GM12878 (cell line): ENCODE results near the gene GRIPAP1. TPM values are rescaled to one million over a fixed set of nuclear protein-coding genes. Genes with fewer than 3 reads are reported as not detected.

ENCODE experiments used
- ATAC-seq: fragments of 200-7000 bp; cut with Tn5 transposase; 3 replicates; pipeline ENCODE4 v1.9.1; 2020; ENCODE audit warnings: mild to moderate bottlenecking, moderate library complexity
- BruUV-seq: library from RNA; stranded (reverse); fragments of 400-500 nt; replicated peaks from 2 replicates; lab custom pipeline; 2021; lab: Mats Ljungman, UMichigan
- CTCF ChIA-PET: fragments of 300-600 bp; sonication (Branson Sonifier 250); formaldehyde crosslinking; extraction: SDS; loops from one replicate; lab custom pipeline; 2021; ENCODE audit warnings: inconsistent platforms; lab: Yijun Ruan, JAX
- POLR2A ChIA-PET: fragments of 350-600 bp; formaldehyde crosslinking; extraction: SDS; loops from one replicate; lab custom pipeline; 2021; ENCODE audit warnings: inconsistent platforms; lab: Charles Lee
- RAD21 ChIA-PET: fragments of 300-600 bp; sonication (Branson Sonifier 250); formaldehyde crosslinking; loops from one replicate; lab custom pipeline; 2023; ENCODE audit warnings: antibody characterized with exemption; ENCODE audit not compliant: unreplicated experiment; lab: Charles Lee
- SMC1A ChIA-PET: fragments of 300-600 bp; sonication (Branson Sonifier 250); formaldehyde crosslinking; loops from one replicate; lab custom pipeline; 2023; ENCODE audit not compliant: unreplicated experiment, uncharacterized antibody; lab: Charles Lee
- DNase-seq: peaks from one replicate; pipeline ENCODE4 v3.0.0-alpha.2; 2011; ENCODE audit warnings: low read depth, low spot score
- FAIRE-seq: peaks from 3 replicates; lab custom pipeline; 2011; peaks lifted over from hg19 to GRCh38; lab: Jason Lieb, UNC
- H2AFZ ChIP-seq: 2 replicates; pipeline ENCODE4 v1.6.0; 2011; ENCODE audit warnings: low read depth, low read length, control low read depth; ENCODE audit not compliant: control insufficient read depth
- H3K27ac ChIP-seq: 2 replicates; pipeline ENCODE4 v1.5.1; 2011; ENCODE audit warnings: control low read depth; ENCODE audit not compliant: control insufficient read depth, insufficient read depth
- H3K27me3 ChIP-seq, 2 experiments: replicated peaks in 1 of 2; 2 replicates each; pipeline versions ENCODE4 v1.6.0 to v1.6.1; 2011; ENCODE audit warnings: low read length in 1 of 2; ENCODE audit not compliant: control insufficient read depth in 2 of 2, insufficient read depth in 2 of 2
- H3K36me3 ChIP-seq, 2 experiments: 2 replicates each; pipeline ENCODE4 v1.5.1; 2011; ENCODE audit warnings: low read length in 1 of 2; ENCODE audit not compliant: control insufficient read depth in 2 of 2, insufficient read depth in 2 of 2
- H3K4me1 ChIP-seq: 2 replicates; pipeline ENCODE4 v1.6.1; 2011; ENCODE audit warnings: mild to moderate bottlenecking, low read length, moderate library complexity, mixed read lengths; ENCODE audit not compliant: control insufficient read depth, insufficient read depth
- H3K4me2 ChIP-seq: 2 replicates; pipeline ENCODE4 v1.6.0; 2011; ENCODE audit warnings: control low read depth; ENCODE audit not compliant: control insufficient read depth, insufficient read depth
- H3K4me3 ChIP-seq: fragments of 200-600 bp; sonication (generic); 2 replicates; pipeline ENCODE4 v1.5.1; 2016
- H3K79me2 ChIP-seq: 2 replicates; pipeline ENCODE4 v1.6.0; 2011; ENCODE audit warnings: low read length; ENCODE audit not compliant: control insufficient read depth, insufficient read depth
- H3K9ac ChIP-seq: 2 replicates; pipeline ENCODE4 v1.8.0; 2011; ENCODE audit warnings: low read length, control low read depth, mixed read lengths; ENCODE audit not compliant: control insufficient read depth, insufficient read depth
- H3K9me3 ChIP-seq: replicated peaks from 3 replicates; pipeline ENCODE4 v1.5.1; 2011; ENCODE audit warnings: mild to moderate bottlenecking, low read length; ENCODE audit not compliant: control insufficient read depth, insufficient read depth
- H4K20me1 ChIP-seq: 2 replicates; pipeline ENCODE4 v1.6.0; 2011; ENCODE audit not compliant: control insufficient read depth, insufficient read depth
- IRF5 ChIP-seq: fragments of 450-650 bp; IDR thresholded peaks from 2 replicates; pipeline ENCODE4 v1.6.1; 2017; ENCODE audit warnings: borderline replicate concordance
- MAX ChIP-seq: IDR thresholded peaks from 2 replicates; pipeline ENCODE4 v1.6.1; 2012; ENCODE audit warnings: low read depth, low read length, improper control_type of control experiment
- MTA2 ChIP-seq: fragments of 450-650 bp; IDR thresholded peaks from 2 replicates; pipeline ENCODE4 v1.6.1; 2016; ENCODE audit warnings: low read depth, mild to moderate bottlenecking, moderate library complexity
- ZBED1 ChIP-seq: IDR thresholded peaks from 2 replicates; pipeline ENCODE4 v1.6.1; 2016; ENCODE audit warnings: borderline replicate concordance
- WGBS: methylation state at CpG from one replicate; pipeline ENCODE4 v1.1.6; 2016; ENCODE audit warnings: low lambda C conversion rate; ENCODE audit not compliant: insufficient replicate concordance, insufficient coverage; ENCODE audit errors: missing lambda C conversion rate; 5-methylcytosine and 5-hydroxymethylcytosine counted together
- in situ Hi-C: fragments of 300-500 bp; cut with MboI; formaldehyde crosslinking; loops from 9 replicates; pipeline ENCODE4 v1.14.3; 2018; ENCODE audit warnings: mixed read lengths
- intact Hi-C: fragments of 100-400 bp; cut with micrococcal nuclease; formaldehyde crosslinking; loops from one replicate; pipeline ENCODE4 v1.14.2; 2022; ENCODE audit not compliant: unreplicated experiment
- polyA plus RNA-seq, 11 experiments: library from polyadenylated mRNA; depleted of rRNA in 4 of 11; unstranded in 6 of 11; stranded (reverse) in 5 of 11; fragments of >200 nt; fragmentation: Nextera tagmentation in 4 of 11; fragmentation: Illumina TruSeq in 1 of 11; extraction: Ambion mirVana in 4 of 11; extraction: Trizol in 1 of 11; gene quantifications; 1 replicate in 1 of 11; 2 replicates in 10 of 11; pipeline versions ENCODE4 v1.2.1 to v1.2.3, GENCODE V29; 2011 to 2016; ENCODE audit warnings: inconsistent platforms in 2 of 11, missing spikeins in 2 of 11, low read depth in 1 of 11
- total RNA-seq, 4 experiments: library from RNA; depleted of rRNA in 3 of 4; stranded (reverse); fragments of >200 nt in 3 of 4; fragmentation: Illumina TruSeq in 1 of 4; extraction: Trizol in 1 of 4; gene quantifications; 2 replicates each; pipeline versions ENCODE4 v1.2.1 to v1.2.3, GENCODE V29; 2013 to 2021
- TF ChIP-seq, protein P1 (sequence below): fragments of 450-650 bp; conservative IDR thresholded peaks from 2 replicates; pipeline ENCODE4 v1.6.1; 2017; ENCODE audit warnings: mild to moderate bottlenecking, moderate library complexity
- TF ChIP-seq, protein P2 (sequence below): fragments of 450-650 bp; formaldehyde crosslinking; IDR thresholded peaks from 2 replicates; pipeline ENCODE4 v1.4.0; 2020; ENCODE audit warnings: mild to moderate bottlenecking, moderate library complexity

Gene GRIPAP1
- total and polyA plus RNA-seq, 10 of the 15 experiments (the other 5 are each of a cell fraction or from before 2014, with no cell fraction given), result 4.2 to 44.7 (median 25.8) TPM

- intact Hi-C loops (no loop called here), in situ Hi-C loops (loop anchor here (5.0 kb wide), 1 partner anchor 74 kb away; the partner anchor contains the start of gene TFE3)
- no peaks in the 10 kb centered on the region for H3K79me2 ChIP-seq
- H3K27me3 ChIP-seq, result no peaks in the 10 kb centered on the region
- ChIA-PET POLR2A (no interaction called here), CTCF (no interaction called here), SMC1A (no interaction called here), RAD21 (interaction anchor here (1.4 kb wide), 1 partner anchor 9 kb away, joined by 3 read pairs; no protein-coding TSS in a partner anchor)
- BruUV-seq, result no TSS peak
- WGBS, result 38% methylated on average over 1 of the region's 1 CpG
- DNase-seq (no peak), ATAC-seq (no peak), FAIRE-seq (no peak)
- H3K9me3 ChIP-seq, result no peaks in the 10 kb centered on the region; the same call in 2 of the 3 replicates
- H3K9ac ChIP-seq, result no peak overlapping the region
- peaks cover 9% of the 10 kb centered on the region for H3K4me1 ChIP-seq
- H4K20me1 ChIP-seq, result no peaks in the 10 kb centered on the region
- H2AFZ ChIP-seq, result no peak overlapping the region
- H3K27ac ChIP-seq, result no peak overlapping the region
- no peaks in the 10 kb centered on the region; a peak in 1 of 4 replicates for H3K36me3 ChIP-seq
- no peak overlapping the region for H3K4me3 ChIP-seq
- TF ChIP-seq IRF5 (no peak), MAX (no peak), ZBED1 (no peak), MTA2 (no peak)
- TF ChIP-seq, protein P1, sequence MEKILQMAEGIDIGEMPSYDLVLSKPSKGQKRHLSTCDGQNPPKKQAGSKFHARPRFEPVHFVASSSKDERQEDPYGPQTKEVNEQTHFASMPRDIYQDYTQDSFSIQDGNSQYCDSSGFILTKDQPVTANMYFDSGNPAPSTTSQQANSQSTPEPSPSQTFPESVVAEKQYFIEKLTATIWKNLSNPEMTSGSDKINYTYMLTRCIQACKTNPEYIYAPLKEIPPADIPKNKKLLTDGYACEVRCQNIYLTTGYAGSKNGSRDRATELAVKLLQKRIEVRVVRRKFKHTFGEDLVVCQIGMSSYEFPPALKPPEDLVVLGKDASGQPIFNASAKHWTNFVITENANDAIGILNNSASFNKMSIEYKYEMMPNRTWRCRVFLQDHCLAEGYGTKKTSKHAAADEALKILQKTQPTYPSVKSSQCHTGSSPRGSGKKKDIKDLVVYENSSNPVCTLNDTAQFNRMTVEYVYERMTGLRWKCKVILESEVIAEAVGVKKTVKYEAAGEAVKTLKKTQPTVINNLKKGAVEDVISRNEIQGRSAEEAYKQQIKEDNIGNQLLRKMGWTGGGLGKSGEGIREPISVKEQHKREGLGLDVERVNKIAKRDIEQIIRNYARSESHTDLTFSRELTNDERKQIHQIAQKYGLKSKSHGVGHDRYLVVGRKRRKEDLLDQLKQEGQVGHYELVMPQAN, result no peak
- TF ChIP-seq, protein P2, sequence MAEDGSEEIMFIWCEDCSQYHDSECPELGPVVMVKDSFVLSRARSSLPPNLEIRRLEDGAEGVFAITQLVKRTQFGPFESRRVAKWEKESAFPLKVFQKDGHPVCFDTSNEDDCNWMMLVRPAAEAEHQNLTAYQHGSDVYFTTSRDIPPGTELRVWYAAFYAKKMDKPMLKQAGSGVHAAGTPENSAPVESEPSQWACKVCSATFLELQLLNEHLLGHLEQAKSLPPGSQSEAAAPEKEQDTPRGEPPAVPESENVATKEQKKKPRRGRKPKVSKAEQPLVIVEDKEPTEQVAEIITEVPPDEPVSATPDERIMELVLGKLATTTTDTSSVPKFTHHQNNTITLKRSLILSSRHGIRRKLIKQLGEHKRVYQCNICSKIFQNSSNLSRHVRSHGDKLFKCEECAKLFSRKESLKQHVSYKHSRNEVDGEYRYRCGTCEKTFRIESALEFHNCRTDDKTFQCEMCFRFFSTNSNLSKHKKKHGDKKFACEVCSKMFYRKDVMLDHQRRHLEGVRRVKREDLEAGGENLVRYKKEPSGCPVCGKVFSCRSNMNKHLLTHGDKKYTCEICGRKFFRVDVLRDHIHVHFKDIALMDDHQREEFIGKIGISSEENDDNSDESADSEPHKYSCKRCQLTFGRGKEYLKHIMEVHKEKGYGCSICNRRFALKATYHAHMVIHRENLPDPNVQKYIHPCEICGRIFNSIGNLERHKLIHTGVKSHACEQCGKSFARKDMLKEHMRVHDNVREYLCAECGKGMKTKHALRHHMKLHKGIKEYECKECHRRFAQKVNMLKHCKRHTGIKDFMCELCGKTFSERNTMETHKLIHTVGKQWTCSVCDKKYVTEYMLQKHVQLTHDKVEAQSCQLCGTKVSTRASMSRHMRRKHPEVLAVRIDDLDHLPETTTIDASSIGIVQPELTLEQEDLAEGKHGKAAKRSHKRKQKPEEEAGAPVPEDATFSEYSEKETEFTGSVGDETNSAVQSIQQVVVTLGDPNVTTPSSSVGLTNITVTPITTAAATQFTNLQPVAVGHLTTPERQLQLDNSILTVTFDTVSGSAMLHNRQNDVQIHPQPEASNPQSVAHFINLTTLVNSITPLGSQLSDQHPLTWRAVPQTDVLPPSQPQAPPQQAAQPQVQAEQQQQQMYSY (CRISPR knock-in tag), result no peak
- H3K4me2 ChIP-seq, result no peak overlapping the region
These were observed 33.7 kb downstream of the GRIPAP1 start for GRCh38 chrX:48968377-48968776.
